Tibial artery (tissue), 4 donors: ENCODE results near the gene CLRN3.

Experiments
- DNase-seq, 2 donors: peaks; one replicate each; pipeline ENCODE4 v3.0.0-alpha.2; 2019
- H3K27ac ChIP-seq, 2 donors: fragments of 200-600 bp; sonication (generic) in 1 of 2; 1 replicate in 1 of 2; 2 replicates in 1 of 2; pipeline ENCODE4 v1.5.1; 2018 to 2019; ENCODE audit warnings: mild to moderate bottlenecking in 1 of 2
- H3K27me3 ChIP-seq, 2 donors: fragments of 200-600 bp; sonication (generic) in 1 of 2; one replicate each; pipeline versions ENCODE4 v1.5.1 to v1.6.0; 2016 to 2019
- H3K36me3 ChIP-seq, 3 donors: fragments of 200-600 bp; sonication (generic) in 2 of 3; one replicate each; pipeline ENCODE4 v1.5.1; 2016 to 2019; ENCODE audit warnings: mild to moderate bottlenecking in 2 of 3
- H3K4me1 ChIP-seq, 4 donors: fragments of 200-600 bp; sonication (generic) in 2 of 4; 1 replicate in 3 of 4; 2 replicates in 1 of 4; pipeline ENCODE4 v1.5.1; 2016 to 2019
- H3K4me3 ChIP-seq, 2 donors: fragments of 200-600 bp; sonication (generic) in 1 of 2; 1 replicate in 1 of 2; 2 replicates in 1 of 2; pipeline ENCODE4 v1.5.1; 2018 to 2019; ENCODE audit warnings: mild to moderate bottlenecking in 2 of 2
- H3K9me3 ChIP-seq, 3 donors: fragments of 200-600 bp; sonication (generic) in 1 of 3; one replicate each; pipeline ENCODE4 v1.5.1; 2016 to 2019
- CTCF ChIP-seq, 2 experiments: fragments of 200-600 bp in 1 of 2; fragments of 450-650 bp in 1 of 2; IDR thresholded peaks; one replicate each; pipeline ENCODE4 v1.5.1; 2017 to 2019; ENCODE audit warnings: antibody characterized with exemption in 2 of 2, mild to moderate bottlenecking in 1 of 2, moderate library complexity in 1 of 2
- intact Hi-C: fragments of 100-400 bp; cut with DNase I; formaldehyde crosslinking; loops from one replicate; pipeline ENCODE4 v1.15.0; 2023; ENCODE audit warnings: low total_unique reads

Gene CLRN3

GRCh38 chr10:127916826-127917225 is 24.1 kb upstream of the CLRN3 start:
- Histone ChIP-seq H3K27me3 (no peaks in the 10 kb centered on the region), H3K9me3 (no peaks in the 10 kb centered on the region), H3K4me3 (no peak overlapping the region), H3K36me3 (no peaks in the 10 kb centered on the region), H3K27ac (no peak overlapping the region), H3K4me1 (peaks cover 0 to 28% (median 16%) of the 10 kb centered on the region in 4 donors)
- TF ChIP-seq CTCF (IDR thresholded peaks at IDR 0.05), result no peak
- intact Hi-C loops, result no loop called here
- no peak for DNase-seq

DNA sequence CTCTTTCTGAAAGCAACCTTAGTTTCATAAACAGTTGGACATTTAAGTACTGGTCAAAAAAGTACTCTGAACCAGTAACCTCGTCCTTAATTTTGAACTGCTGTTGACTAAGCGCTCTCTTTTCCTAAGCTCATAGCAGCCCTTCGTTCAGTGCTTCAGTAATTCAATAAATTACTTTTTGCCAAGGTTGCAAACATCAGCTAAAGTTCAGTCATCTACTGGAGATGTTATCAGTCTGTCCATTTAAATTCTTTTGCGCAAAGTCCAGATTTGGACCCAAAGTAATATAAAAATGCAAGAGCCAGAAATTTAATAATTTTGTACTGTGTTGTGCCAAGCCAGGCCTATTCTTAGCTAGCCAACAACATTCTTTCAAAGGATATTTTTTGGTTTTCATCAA is 22.6 kb upstream of the CLRN3 start:
- DNase-seq, result no peak
- H3K27ac ChIP-seq, result no peak overlapping the region
- no peaks in the 10 kb centered on the region for H3K36me3 ChIP-seq
- intact Hi-C loops, result no loop called here
- H3K4me3 ChIP-seq, result no peak overlapping the region
- no peaks in the 10 kb centered on the region for H3K9me3 ChIP-seq
- no peaks in the 10 kb centered on the region for H3K27me3 ChIP-seq
- peaks cover 0 to 15% (median 9%) of the 10 kb centered on the region in 4 donors for H3K4me1 ChIP-seq
- no peak for TF ChIP-seq CTCF (IDR thresholded peaks at IDR 0.05)

DNA sequence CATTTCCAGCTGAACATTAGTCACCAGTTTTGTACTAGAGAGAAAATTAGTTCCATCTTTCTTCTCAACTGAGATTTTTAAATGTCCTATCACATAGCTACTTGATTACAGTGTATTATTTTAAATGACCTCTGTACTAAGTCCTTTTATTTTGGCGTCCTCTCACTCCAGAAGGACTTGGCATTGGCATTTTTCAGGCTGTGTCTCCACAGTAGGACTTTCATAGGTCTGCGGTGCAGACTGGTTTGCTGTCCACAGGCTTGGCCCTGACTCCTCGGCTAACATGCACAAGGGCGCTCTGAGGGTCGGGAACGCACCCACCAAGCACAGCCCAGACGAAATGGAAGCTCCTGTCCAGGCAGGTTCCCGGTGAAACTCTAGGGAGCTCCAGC is 20.6 kb upstream of the CLRN3 start:
- H3K27me3 ChIP-seq, result peaks cover 0 to under 1% of the 10 kb centered on the region in 2 donors
- TF ChIP-seq CTCF (IDR thresholded peaks at IDR 0.05), result no peak
- no peak overlapping the region for H3K27ac ChIP-seq
- H3K36me3 ChIP-seq, result no peaks in the 10 kb centered on the region
- H3K4me3 ChIP-seq, result no peak overlapping the region
- H3K4me1 ChIP-seq, result peaks cover 0 to 9% (median 3%) of the 10 kb centered on the region in 4 donors
- no peaks in the 10 kb centered on the region for H3K9me3 ChIP-seq
- intact Hi-C loops, result loop anchor here (2.0 kb wide), 1 partner anchor 157 kb away; no protein-coding TSS in a partner anchor
- no peak for DNase-seq

DNA sequence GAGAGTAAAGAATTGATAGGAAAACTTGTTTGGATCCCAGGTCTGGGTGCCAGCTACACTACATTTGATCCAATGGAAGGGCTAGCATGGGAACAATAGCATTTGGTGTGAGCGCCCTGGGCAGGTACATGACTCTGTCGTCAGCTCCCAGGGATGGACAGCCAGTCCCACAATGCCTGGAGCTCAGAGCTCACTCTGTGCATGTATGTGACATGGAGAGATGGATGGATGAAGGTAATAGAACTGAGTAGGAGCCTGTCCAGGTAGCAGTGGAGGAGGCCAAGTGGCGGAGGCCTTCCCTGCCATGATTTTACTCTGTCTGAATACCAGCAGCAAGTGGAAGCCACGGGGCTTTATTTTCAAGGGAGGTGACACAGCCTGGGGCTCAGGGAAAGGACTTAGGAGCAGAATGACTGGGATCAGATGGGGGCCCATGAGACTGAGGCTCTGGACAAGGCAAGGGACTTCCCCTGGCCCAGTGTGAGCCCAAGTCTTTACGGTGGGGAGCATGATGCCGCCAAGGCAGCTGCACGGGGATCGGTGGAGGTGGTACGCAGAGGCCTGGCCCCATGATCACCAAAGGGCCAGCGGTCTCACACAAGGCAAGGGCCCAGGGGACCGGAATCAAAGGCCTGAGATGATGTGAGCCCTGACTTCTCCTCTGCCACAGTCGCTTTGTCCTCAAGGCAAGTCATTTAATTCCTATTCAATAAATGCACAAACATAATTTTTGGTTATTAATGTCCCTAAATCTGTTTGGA is 20.0 kb upstream of the CLRN3 start:
- Histone ChIP-seq H3K36me3 (no peaks in the 10 kb centered on the region), H3K4me1 (peaks cover 0 to 13% (median 9%) of the 10 kb centered on the region in 4 donors), H3K27me3 (peaks cover 0 to 6% of the 10 kb centered on the region in 2 donors), H3K27ac (no peak overlapping the region), H3K4me3 (no peak overlapping the region), H3K9me3 (no peaks in the 10 kb centered on the region)
- DNase-seq, result no peak
- no peak for TF ChIP-seq CTCF (IDR thresholded peaks at IDR 0.05)
- intact Hi-C loops, result loop anchor here (2.0 kb wide), 1 partner anchor 158 kb away; no protein-coding TSS in a partner anchor

DNA sequence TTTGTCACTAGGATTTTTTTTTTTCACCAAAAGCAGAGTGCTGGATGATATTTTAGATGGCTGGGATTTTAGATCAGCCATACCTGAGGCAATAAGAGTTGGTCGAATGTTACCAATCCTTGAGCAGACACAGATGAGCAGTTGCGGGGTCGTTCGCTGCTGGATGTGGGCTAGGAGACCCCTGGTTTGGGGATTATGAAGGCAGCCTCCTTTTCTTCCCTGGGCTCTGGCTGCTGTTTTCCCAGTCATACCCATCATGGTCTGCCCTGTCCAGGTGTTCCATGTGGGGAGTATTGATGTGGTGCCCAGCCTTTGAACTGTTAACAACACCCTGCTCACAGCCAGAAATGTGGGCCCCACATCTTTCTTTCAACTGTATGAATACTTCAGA is 19.1 kb upstream of the CLRN3 start:
- no peak for TF ChIP-seq CTCF (IDR thresholded peaks at IDR 0.05)
- no peak for DNase-seq
- H3K27me3 ChIP-seq, result peaks cover 0 to 14% of the 10 kb centered on the region in 2 donors
- H3K27ac ChIP-seq, result no peak overlapping the region
- H3K4me1 ChIP-seq, result peaks cover 0 to 20% (median 17%) of the 10 kb centered on the region in 4 donors
- H3K4me3 ChIP-seq, result no peak overlapping the region
- intact Hi-C loops, result loop anchor here (2.0 kb wide), 1 partner anchor 159 kb away; no protein-coding TSS in a partner anchor
- H3K9me3 ChIP-seq, result no peaks in the 10 kb centered on the region
- H3K36me3 ChIP-seq, result no peaks in the 10 kb centered on the region
